Bronchial epithelial cell (primary cell): ENCODE results near the gene LYST. TPM values are rescaled to one million over a fixed set of nuclear protein-coding genes. Genes with fewer than 3 reads are reported as not detected.

Experiments used
- DNase-seq: peaks from one replicate; pipeline ENCODE4 v3.0.0-alpha.2; 2010; ENCODE audit warnings: low read depth
- FAIRE-seq: peaks from 2 replicates; lab custom pipeline; 2011; peaks lifted over from hg19 to GRCh38; lab: Jason Lieb, UNC
- H3K27me3 ChIP-seq: 2 replicates; pipeline ENCODE4 v1.5.1; 2011; ENCODE audit warnings: low read length; ENCODE audit not compliant: control insufficient read depth, insufficient read depth
- H3K36me3 ChIP-seq: 2 replicates; pipeline ENCODE4 v1.5.1; 2011; ENCODE audit warnings: low read length; ENCODE audit not compliant: control insufficient read depth, insufficient read depth
- H3K4me3 ChIP-seq: 2 replicates; pipeline ENCODE4 v1.5.1; 2011; ENCODE audit warnings: mild to moderate bottlenecking, low read depth, low read length, control low read depth
- CTCF ChIP-seq: IDR thresholded peaks from 2 replicates; pipeline ENCODE4 v1.5.1; 2011; ENCODE audit warnings: mild to moderate bottlenecking, moderate library complexity, low read length, control low read depth, inconsistent platforms; ENCODE audit not compliant: insufficient read depth, severe bottlenecking
- total RNA-seq: library from RNA; depleted of rRNA; stranded (reverse); fragments of >200 nt; gene quantifications from 2 replicates; pipeline ENCODE4 v1.2.1, GENCODE V29; 2014

Gene LYST
- total RNA-seq, 1 donor from 2014 or later, result 14.0 TPM

GRCh38 chr1:235659186-235659771 lies 207.4 kb downstream of the LYST start:
- Histone ChIP-seq H3K4me3 (no peak overlapping the region), H3K36me3 (no peaks in the 10 kb centered on the region), H3K27me3 (no peaks in the 10 kb centered on the region)
- DNase-seq, result no peak
- TF ChIP-seq CTCF, result no peak
- peak; percentile 76 for FAIRE-seq

- TF ChIP-seq CTCF, result no peak
- FAIRE-seq (no peak), DNase-seq (no peak)
- Histone ChIP-seq H3K4me3 (no peak overlapping the region), H3K27me3 (no peaks in the 10 kb centered on the region), H3K36me3 (no peaks in the 10 kb centered on the region)
Measured at GRCh38 chr1:235657747-235658526, 208.8 kb downstream of the LYST start.

DNA sequence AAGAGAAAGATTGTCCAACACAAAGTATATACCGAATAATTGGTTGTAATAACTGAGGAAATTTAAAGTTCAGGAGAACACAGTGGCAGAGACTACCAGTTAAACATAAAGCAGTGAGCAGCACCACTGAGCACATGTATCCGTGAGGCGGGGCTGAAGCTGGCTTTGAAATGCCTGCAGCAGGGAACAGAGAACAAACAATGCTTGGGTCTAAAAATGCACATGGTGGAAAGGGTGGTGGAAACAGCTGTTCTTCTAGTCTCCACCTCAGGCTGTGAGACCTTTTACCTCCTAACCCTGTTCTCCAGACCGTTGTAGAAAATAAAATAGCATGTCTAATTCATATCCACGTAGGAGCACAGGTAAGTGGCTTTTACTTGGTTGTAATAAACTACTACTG lies 209.4 kb downstream of the LYST start:
- H3K36me3 ChIP-seq, result no peaks in the 10 kb centered on the region
- H3K27me3 ChIP-seq, result no peaks in the 10 kb centered on the region
- DNase-seq (no peak), FAIRE-seq (no peak)
- no peak overlapping the region for H3K4me3 ChIP-seq
- TF ChIP-seq CTCF, result no peak

GRCh38 chr1:235652364-235652763 lies 214.3 kb downstream of the LYST start:
- TF ChIP-seq CTCF, result no peak
- no peaks in the 10 kb centered on the region for H3K36me3 ChIP-seq
- DNase-seq (no peak), FAIRE-seq (no peak)
- no peak overlapping the region for H3K4me3 ChIP-seq
- H3K27me3 ChIP-seq, result peaks cover 19% of the 10 kb centered on the region

GRCh38 chr1:235651170-235651806 lies 215.4 kb downstream of the LYST start:
- no peaks in the 10 kb centered on the region for H3K36me3 ChIP-seq
- DNase-seq (no peak), FAIRE-seq (no peak)
- peaks cover 23% of the 10 kb centered on the region for H3K27me3 ChIP-seq
- no peak overlapping the region for H3K4me3 ChIP-seq
- no peak for TF ChIP-seq CTCF
